GM10248 (cell line): ENCODE measurements around the gene DEK.
"Not testable (repeated sequence)": the region's sequence is repeated elsewhere in the genome, so short reads cannot be mapped to it uniquely, and the experiment has no call there.

Source experiments
- CTCF ChIA-PET: fragments of 300-600 bp; sonication (Branson Sonifier 250); formaldehyde crosslinking; extraction: SDS; loops from one replicate; lab custom pipeline; 2021; ENCODE audit warnings: antibody characterized with exemption; lab: Yijun Ruan, JAX
- POLR2A ChIA-PET: fragments of 350-650 bp; sonication (Branson Sonifier 250); formaldehyde crosslinking; extraction: SDS; loops from one replicate; lab custom pipeline; 2020; ENCODE audit warnings: antibody characterized with exemption; lab: Yijun Ruan, JAX
- DNase-seq: peaks from one replicate; pipeline ENCODE4 v3.0.0; 2012; ENCODE audit errors: extremely low spot score
- CTCF ChIP-seq: IDR thresholded peaks from 2 replicates; pipeline ENCODE4 v1.5.1; 2012; ENCODE audit warnings: mild to moderate bottlenecking, low read depth; ENCODE audit errors: extremely low read depth, missing control alignments, control extremely low read depth

Gene DEK

GRCh38 chr6:18264219-18264922, at the start of gene DEK:
Gene DEK (minus strand): TSS chr6:18264530. CDS start chr6:18263987, 543 bp downstream.
- peak; percentile 47 for TF ChIP-seq CTCF
- CTCF ChIA-PET = no interaction called here
- peak; percentile 80 for DNase-seq
- POLR2A ChIA-PET = interaction anchor here (0.6 to 0.7 kb wide), 2 partner anchors 41 to 154 kb away, joined by 3 read pairs; no protein-coding TSS in a partner anchor

GRCh38 chr6:18312368-18312767, 48.0 kb upstream of the DEK start:
- CTCF ChIA-PET = interaction anchor here (1.7 kb wide), 1 partner anchor 11 kb away, joined by 8 read pairs; no protein-coding TSS in a partner anchor
- POLR2A ChIA-PET = no interaction called here
- no peak for TF ChIP-seq CTCF
- DNase-seq = no peak

- POLR2A ChIA-PET, CTCF ChIA-PET, DNase-seq: not testable (repeated sequence)
These were observed 45.7 kb upstream of the DEK start for GRCh38 chr6:18310010-18310409.

- ChIA-PET CTCF (no interaction called here), POLR2A (no interaction called here)
- no peak for TF ChIP-seq CTCF
- DNase-seq = no peak
These were observed 44.7 kb upstream of the DEK start for GRCh38 chr6:18309046-18309445.

GRCh38 chr6:18308070-18308735, 43.9 kb upstream of the DEK start:
- TF ChIP-seq CTCF = no peak
- ChIA-PET CTCF (interaction anchor here (1.9 kb wide), 1 partner anchor 9 kb away, joined by 6 read pairs; no protein-coding TSS in a partner anchor), POLR2A (no interaction called here)
- DNase-seq = no peak

GRCh38 chr6:18306977-18307376, 42.6 kb upstream of the DEK start:
- no peak for TF ChIP-seq CTCF
- ChIA-PET POLR2A (no interaction called here), CTCF (interaction anchor here (1.9 kb wide), 1 partner anchor 11 kb away, joined by 6 read pairs; no protein-coding TSS in a partner anchor)
- no peak for DNase-seq
